H9 (cell line): ENCODE data around the gene PUDP. TPM values are rescaled to one million over a fixed set of nuclear protein-coding genes. Genes with fewer than 3 reads are reported as not detected.
A peak's percentile ranks its signal among the peaks of the same experiment; 100 is the strongest.

Experiments
- DNase-seq: peaks from one replicate; pipeline ENCODE4 v3.0.0-alpha.2; 2017
- H2AFZ ChIP-seq: one replicate; pipeline ENCODE4 v1.6.1; 2013; ENCODE audit warnings: mild to moderate bottlenecking, low read length, control low read depth, moderate library complexity
- H2AK5ac ChIP-seq: 2 replicates; pipeline ENCODE4 v1.6.1; 2013; ENCODE audit warnings: low read length, control low read depth, mixed read lengths; ENCODE audit not compliant: insufficient read length
- H2BK120ac ChIP-seq: one replicate; pipeline ENCODE4 v1.6.1; 2013; ENCODE audit warnings: low read depth, mild to moderate bottlenecking, low read length, control low read depth, inconsistent platforms; ENCODE audit not compliant: poor library complexity, severe bottlenecking
- H2BK12ac ChIP-seq: 2 replicates; pipeline ENCODE4 v1.6.1; 2013; ENCODE audit warnings: low read length, control low read depth, mixed read lengths, low read depth; ENCODE audit not compliant: insufficient read length
- H2BK15ac ChIP-seq: 2 replicates; pipeline ENCODE4 v1.6.1; 2013; ENCODE audit warnings: low read depth, low read length, control low read depth
- H2BK20ac ChIP-seq: one replicate; pipeline ENCODE4 v1.6.1; 2013; ENCODE audit warnings: low read depth, mild to moderate bottlenecking, low read length, control low read depth, inconsistent platforms; ENCODE audit not compliant: poor library complexity, severe bottlenecking
- H2BK5ac ChIP-seq: 2 replicates; pipeline ENCODE4 v1.6.1; 2013; ENCODE audit warnings: low read length, control low read depth, mixed read lengths; ENCODE audit not compliant: insufficient read length
- H3K14ac ChIP-seq: 2 replicates; pipeline ENCODE4 v1.6.1; 2013; ENCODE audit warnings: low read length, control low read depth; ENCODE audit not compliant: insufficient read depth
- H3K18ac ChIP-seq: 2 replicates; pipeline ENCODE4 v1.6.1; 2013; ENCODE audit warnings: low read depth, mild to moderate bottlenecking, mixed read lengths, low read length, control low read depth; ENCODE audit not compliant: insufficient read length
- H3K23ac ChIP-seq: 2 replicates; pipeline ENCODE4 v1.6.1; 2013; ENCODE audit warnings: low read length, control low read depth, mixed read lengths, low read depth; ENCODE audit not compliant: insufficient read length
- H3K23me2 ChIP-seq: 2 replicates; pipeline ENCODE4 v1.6.1; 2013; ENCODE audit warnings: low read depth, mild to moderate bottlenecking, mixed read lengths, low read length, control low read depth; ENCODE audit not compliant: insufficient read length, poor library complexity, severe bottlenecking
- H3K27ac ChIP-seq: 2 replicates; pipeline ENCODE4 v1.5.1; 2013; ENCODE audit warnings: low read length, control low read depth, mixed read lengths, low read depth; ENCODE audit not compliant: insufficient read length
- H3K27me3 ChIP-seq: 2 replicates; pipeline ENCODE4 v1.6.1; 2013; ENCODE audit warnings: low read length, control low read depth, inconsistent platforms; ENCODE audit not compliant: insufficient read depth
- H3K4ac ChIP-seq: 2 replicates; pipeline ENCODE4 v1.6.1; 2013; ENCODE audit warnings: low read depth, mild to moderate bottlenecking, control low read depth, inconsistent platforms, low read length, moderate library complexity
- H3K4me1 ChIP-seq: 2 replicates; pipeline ENCODE4 v1.6.1; 2013; ENCODE audit warnings: low read length, control low read depth, inconsistent platforms; ENCODE audit not compliant: insufficient read depth
- H3K4me2 ChIP-seq: 2 replicates; pipeline ENCODE4 v1.6.1; 2013; ENCODE audit warnings: low read length, control low read depth, mixed read lengths; ENCODE audit not compliant: insufficient read length, insufficient read depth
- H3K56ac ChIP-seq: 2 replicates; pipeline ENCODE4 v1.6.1; 2013; ENCODE audit warnings: low read depth, mild to moderate bottlenecking, mixed read lengths, low read length, control low read depth; ENCODE audit not compliant: insufficient read length
- H3K79me1 ChIP-seq: 2 replicates; pipeline ENCODE4 v1.6.1; 2013; ENCODE audit warnings: low read depth, mild to moderate bottlenecking, moderate library complexity, low read length, control low read depth, inconsistent platforms; ENCODE audit not compliant: insufficient read depth, poor library complexity, severe bottlenecking
- H3K79me2 ChIP-seq: 2 replicates; pipeline ENCODE4 v1.6.1; 2013; ENCODE audit warnings: low read length, control low read depth, inconsistent platforms; ENCODE audit not compliant: insufficient read depth
- H3K9ac ChIP-seq: 2 replicates; pipeline ENCODE4 v1.6.1; 2013; ENCODE audit warnings: low read length, control low read depth, mixed read lengths; ENCODE audit not compliant: insufficient read length; ENCODE audit errors: extremely low read depth
- H3K9me3 ChIP-seq: one replicate; pipeline ENCODE4 v1.6.1; 2013; ENCODE audit warnings: low read depth, low read length, inconsistent platforms; ENCODE audit not compliant: control insufficient read depth
- H3T11ph ChIP-seq: one replicate; pipeline ENCODE4 v1.6.1; 2013; ENCODE audit warnings: mild to moderate bottlenecking, low read length, control low read depth, inconsistent platforms
- H4K20me1 ChIP-seq: one replicate; pipeline ENCODE4 v1.6.1; 2013; ENCODE audit not compliant: control insufficient read depth, insufficient read length, insufficient read depth
- H4K5ac ChIP-seq: 2 replicates; pipeline ENCODE4 v1.6.1; 2013; ENCODE audit warnings: low read depth, mild to moderate bottlenecking, mixed read lengths, low read length, control low read depth; ENCODE audit not compliant: insufficient read length
- H4K8ac ChIP-seq: replicated peaks from 2 replicates; pipeline ENCODE4 v1.6.1; 2013; ENCODE audit warnings: low read length, control low read depth, mixed read lengths, low read depth; ENCODE audit not compliant: insufficient read length
- H4K91ac ChIP-seq: 2 replicates; pipeline ENCODE4 v1.6.1; 2013; ENCODE audit warnings: low read depth, mild to moderate bottlenecking, moderate library complexity, mixed read lengths, low read length, control low read depth; ENCODE audit not compliant: insufficient read length
- H3K27ac Mint-ChIP-seq, 3 experiments: 2 replicates in 2 of 3; 3 replicates in 1 of 3; pipeline ENCODE4 v1.8.0; 2020 to 2021; ENCODE audit warnings: mixed read lengths in 3 of 3, mild to moderate bottlenecking in 1 of 3, moderate library complexity in 1 of 3
- H3K27me3 Mint-ChIP-seq: 2 replicates; pipeline ENCODE4 v1.8.0; 2021; ENCODE audit warnings: low read depth, mild to moderate bottlenecking, moderate library complexity, mixed read lengths
- H3K36me3 Mint-ChIP-seq, 3 experiments: 2 replicates in 2 of 3; 3 replicates in 1 of 3; pipeline ENCODE4 v1.8.0; 2020 to 2021; ENCODE audit warnings: low read depth in 3 of 3, mixed read lengths in 3 of 3; ENCODE audit not compliant: insufficient read depth in 1 of 3
- H3K4me1 Mint-ChIP-seq, 2 experiments: 2 replicates each; pipeline ENCODE4 v1.8.0; 2020; ENCODE audit warnings: mixed read lengths in 2 of 2
- H3K4me3 Mint-ChIP-seq, 2 experiments: 2 replicates in 1 of 2; 3 replicates in 1 of 2; pipeline ENCODE4 v1.8.0; 2020 to 2021; ENCODE audit warnings: mild to moderate bottlenecking in 2 of 2, mixed read lengths in 2 of 2, moderate library complexity in 1 of 2
- H3K9me3 Mint-ChIP-seq, 2 experiments: 2 replicates in 1 of 2; 3 replicates in 1 of 2; pipeline ENCODE4 v1.8.0; 2020; ENCODE audit warnings: mild to moderate bottlenecking in 2 of 2, mixed read lengths in 2 of 2, moderate library complexity in 1 of 2
- CTCF ChIP-seq: fragments of 200-600 bp; sonication (generic); conservative IDR thresholded peaks from 3 replicates; pipeline ENCODE4 v1.8.0; 2021; ENCODE audit warnings: antibody characterized with exemption, mild to moderate bottlenecking
- WGBS: extraction: QIAGEN DNeasy Blood & Tissue Kit; methylation state at CpG from one replicate; pipeline ENCODE4 v1.1.7; 2013; ENCODE audit warnings: missing lambda C conversion rate, low lambda C conversion rate, mixed read lengths; ENCODE audit not compliant: insufficient read length; ENCODE audit errors: extremely low coverage; 5-methylcytosine and 5-hydroxymethylcytosine counted together
- total RNA-seq: library from RNA; stranded (reverse); gene quantifications from 2 replicates; pipeline ENCODE4 v1.2.1, GENCODE V29; 2021

PUDP gene
- total RNA-seq, 1 experiment from 2014 or later = 46.3 TPM

GRCh38 chrX:7083021-7083420, 64.9 kb downstream of the PUDP start:
- Mint-ChIP-seq H3K4me3 (no peak overlapping the region), H3K36me3 (peaks cover 0 to 3% (median 0%) of the 10 kb centered on the region in 3 experiments; a peak in 3 of 7 replicates), H3K27me3 (no peaks in the 10 kb centered on the region), H3K27ac (peak overlapping the region in 1 of 3 experiments; percentile 28; a peak in 2 of 7 replicates), H3K9me3 (no peaks in the 10 kb centered on the region), H3K4me1 (peaks cover 12 to 25% of the 10 kb centered on the region in 2 experiments)
- Histone ChIP-seq H3K14ac (no peak overlapping the region), H2BK20ac (no peak overlapping the region), H2BK120ac (no peak overlapping the region), H3T11ph (no peak overlapping the region), H3K18ac (no peak overlapping the region), H4K91ac (no peak overlapping the region), H3K79me1 (no peaks in the 10 kb centered on the region), H3K4ac (no peak overlapping the region), H4K5ac (no peak overlapping the region), H3K79me2 (no peaks in the 10 kb centered on the region), H3K23ac (no peak overlapping the region), H2BK12ac (no peak overlapping the region), H4K8ac (no peak overlapping the region), H2BK15ac (no peak overlapping the region), H2BK5ac (no peak overlapping the region), H2AK5ac (no peak overlapping the region), H2AFZ (no peak overlapping the region), H3K9ac (no peak overlapping the region), H3K23me2 (no peaks in the 10 kb centered on the region), H4K20me1 (no peaks in the 10 kb centered on the region), H3K4me2 (no peak overlapping the region), H3K56ac (no peak overlapping the region), H3K27me3 (no peaks in the 10 kb centered on the region), H3K4me1 (no peaks in the 10 kb centered on the region; the same call in 1 of the 2 replicates), H3K27ac (no peak overlapping the region), H3K9me3 (no peaks in the 10 kb centered on the region)
- no CpG with 5 or more reads among the region's 1 CpG for WGBS
- no peak for DNase-seq
- TF ChIP-seq CTCF = no peak
